GM21825 (cell line): ENCODE results near the gene GRID2IP.
"Not testable (repeated sequence)": the region's sequence is repeated elsewhere in the genome, so short reads cannot be mapped to it uniquely, and the experiment has no call there.

Experiments used
- ATAC-seq: cut with Tn5 transposase; IDR thresholded peaks from one replicate; pipeline ENCODE4 v1.9.1; 2021; ENCODE audit warnings: mild to moderate bottlenecking, moderate library complexity; ENCODE audit not compliant: unreplicated experiment

Gene GRID2IP

GRCh38 chr7:6551016-6551511 lies at the start of gene GRID2IP:
TSS of gene GRID2IP (minus strand) at chr7:6551461. CDS start at chr7:6551436, 25 bp downstream.
- ATAC-seq: no peak

GRCh38 chr7:6600093-6600492 lies 48.8 kb upstream of the GRID2IP start:
- ATAC-seq: no peak

- ATAC-seq: no peak
Measured at GRCh38 chr7:6590645-6591110, 39.4 kb upstream of the GRID2IP start.

GRCh38 chr7:6589829-6590644 lies 38.8 kb upstream of the GRID2IP start, which contains the start of gene INTS15:
TSS of gene INTS15 (plus strand) at chr7:6590021. CDS start at chr7:6590284, 263 bp downstream.
- peak; percentile 82 for ATAC-seq

GRCh38 chr7:6589151-6589828 lies 38.0 kb upstream of the GRID2IP start:
- no peak for ATAC-seq

- no peak for ATAC-seq
Measured at GRCh38 chr7:6588566-6588965, 37.3 kb upstream of the GRID2IP start.

GRCh38 chr7:6585746-6586432 lies 34.6 kb upstream of the GRID2IP start:
- not testable (repeated sequence) for ATAC-seq

- no peak for ATAC-seq
Measured at GRCh38 chr7:6579446-6579845, 28.2 kb upstream of the GRID2IP start.

- ATAC-seq: no peak
Measured at GRCh38 chr7:6578114-6579084, 27.1 kb upstream of the GRID2IP start.

- ATAC-seq: peak; percentile 93
Measured at GRCh38 chr7:6577369-6578113, 26.3 kb upstream of the GRID2IP start, which contains the start of gene ZDHHC4. TSS of gene ZDHHC4 (plus strand) at chr7:6577454. CDS start at chr7:6580562, 3,108 bp downstream.

- ATAC-seq: not testable (repeated sequence)
Measured at GRCh38 chr7:6576867-6577368, 25.7 kb upstream of the GRID2IP start.

- ATAC-seq: no peak
Measured at GRCh38 chr7:6576024-6576866, 25.0 kb upstream of the GRID2IP start.

GRCh38 chr7:6575281-6576023 lies 24.2 kb upstream of the GRID2IP start:
- ATAC-seq: no peak

- no peak for ATAC-seq
Measured at GRCh38 chr7:6571160-6571779, 20.0 kb upstream of the GRID2IP start.

- no peak for ATAC-seq
Measured at GRCh38 chr7:6567886-6568285, 16.6 kb upstream of the GRID2IP start.

- no peak for ATAC-seq
Measured at GRCh38 chr7:6565655-6566054, 14.4 kb upstream of the GRID2IP start.
